PC-9 (cell line): Measurements from ENCODE around the gene ZCCHC7. TPM values are rescaled to one million over a fixed set of nuclear protein-coding genes. Genes with fewer than 3 reads are reported as not detected.

ENCODE experiments used
- BruUV-seq: library from RNA; stranded (reverse); fragments of 400-500 nt; replicated peaks from 2 replicates; lab custom pipeline; 2021; lab: Mats Ljungman, UMichigan
- CTCF ChIA-PET: fragments of 300-600 bp; sonication (Branson Sonifier 250); formaldehyde crosslinking; loops from one replicate; lab custom pipeline; 2022; ENCODE audit warnings: antibody characterized with exemption; lab: Charles Lee
- POLR2A ChIA-PET: fragments of 300-600 bp; sonication (Branson Sonifier 250); formaldehyde crosslinking; loops from one replicate; lab custom pipeline; 2022; ENCODE audit warnings: antibody characterized with exemption; ENCODE audit not compliant: unreplicated experiment; lab: Charles Lee
- DNase-seq, 2 experiments: peaks; one replicate each; pipeline versions ENCODE4 v3.0.0 to v3.0.0-alpha.2; 2015 to 2022; ENCODE audit warnings: mixed read lengths in 1 of 2
- H2AFZ ChIP-seq: fragments of 200-600 bp; sonication (generic); 2 replicates; pipeline ENCODE4 v1.8.1; 2017; ENCODE audit warnings: antibody characterized with exemption
- H3F3A ChIP-seq: fragments of 200-600 bp; sonication (generic); 2 replicates; pipeline ENCODE4 v1.8.1; 2017; ENCODE audit warnings: antibody characterized with exemption, mild to moderate bottlenecking, low read depth; ENCODE audit not compliant: insufficient read depth
- H3K27ac ChIP-seq: fragments of 200-600 bp; sonication (generic); 2 replicates; pipeline ENCODE4 v1.6.1; 2016; ENCODE audit warnings: mixed run types
- H3K27me3 ChIP-seq: fragments of 200-600 bp; sonication (generic); 2 replicates; pipeline ENCODE4 v1.6.1; 2016; ENCODE audit warnings: low read depth, mixed run types; ENCODE audit not compliant: insufficient read depth
- H3K36me3 ChIP-seq: fragments of 200-600 bp; sonication (generic); 2 replicates; pipeline ENCODE4 v1.6.1; 2016; ENCODE audit warnings: low read depth, mixed run types
- H3K4me1 ChIP-seq: fragments of 200-600 bp; sonication (generic); replicated peaks from 2 replicates; pipeline ENCODE4 v1.6.1; 2016; ENCODE audit warnings: mixed run types; ENCODE audit not compliant: insufficient read depth
- H3K4me2 ChIP-seq: fragments of 200-600 bp; sonication (generic); 2 replicates; pipeline ENCODE4 v1.6.1; 2017; ENCODE audit warnings: mixed run types
- H3K4me3 ChIP-seq: fragments of 200-600 bp; sonication (generic); 2 replicates; pipeline ENCODE4 v1.6.1; 2016; ENCODE audit warnings: mixed run types
- H3K79me2 ChIP-seq: fragments of 200-600 bp; sonication (generic); 2 replicates; pipeline ENCODE4 v1.6.1; 2017; ENCODE audit warnings: low read depth, mixed run types
- H3K9me2 ChIP-seq: fragments of 200-600 bp; sonication (generic); 2 replicates; pipeline ENCODE4 v1.8.1; 2017; ENCODE audit warnings: mild to moderate bottlenecking; ENCODE audit not compliant: insufficient read depth
- H3K9me3 ChIP-seq: fragments of 200-600 bp; sonication (generic); 2 replicates; pipeline ENCODE4 v1.8.1; 2016; ENCODE audit warnings: low read depth; ENCODE audit not compliant: insufficient read depth
- H4K20me1 ChIP-seq: fragments of 200-600 bp; sonication (generic); 2 replicates; pipeline ENCODE4 v1.8.1; 2017; ENCODE audit not compliant: insufficient read depth
- CTCF ChIP-seq: fragments of 200-600 bp; sonication (generic); conservative IDR thresholded peaks from 2 replicates; pipeline ENCODE4 v1.6.1; 2017; ENCODE audit warnings: mixed run types, antibody characterized with exemption, mild to moderate bottlenecking, moderate library complexity
- EZH2 ChIP-seq: fragments of 200-600 bp; sonication (generic); IDR thresholded peaks from 2 replicates; pipeline ENCODE4 v1.8.0; 2017; ENCODE audit warnings: antibody characterized with exemption, low read depth
- intact Hi-C: fragments of 100-400 bp; cut with micrococcal nuclease; formaldehyde crosslinking; loops from one replicate; pipeline ENCODE4 v1.10.0; 2022; ENCODE audit not compliant: unreplicated experiment
- total RNA-seq: library from RNA; stranded (reverse); gene quantifications from 2 replicates; pipeline ENCODE4 v1.2.3, GENCODE V29; 2021

The ZCCHC7 gene
- total RNA-seq, 1 experiment from 2014 or later, result 15.9 TPM

GRCh38 chr9:37405350-37405749 lies 285.0 kb downstream of the ZCCHC7 start:
- no TSS peak for BruUV-seq
- no peaks in the 10 kb centered on the region for H3K9me2 ChIP-seq
- no peaks in the 10 kb centered on the region for H3K9me3 ChIP-seq
- peaks cover 14% of the 10 kb centered on the region; the same call in 1 of the 2 replicates for H3F3A ChIP-seq
- H3K4me1 ChIP-seq, result peaks cover 46% of the 10 kb centered on the region
- CTCF ChIA-PET, result interaction anchor here (0.6 kb wide), 1 partner anchor 164 kb away, joined by 17 read pairs; no protein-coding TSS in a partner anchor
- H2AFZ ChIP-seq, result no peak overlapping the region
- H3K27ac ChIP-seq, result no peak overlapping the region
- TF ChIP-seq CTCF, result no peak
- TF ChIP-seq EZH2, result no peak
- no peaks in the 10 kb centered on the region for H3K79me2 ChIP-seq
- no peaks in the 10 kb centered on the region for H3K36me3 ChIP-seq
- H3K27me3 ChIP-seq, result no peaks in the 10 kb centered on the region
- intact Hi-C loops, result no loop called here
- no peak overlapping the region for H3K4me3 ChIP-seq
- no peaks in the 10 kb centered on the region for H4K20me1 ChIP-seq
- no peak for DNase-seq
- POLR2A ChIA-PET, result no interaction called here
- H3K4me2 ChIP-seq, result no peak overlapping the region

- H3K27ac ChIP-seq, result 0 out of 2 replicates have a peak overlapping the region, but pooled peaks have one; percentile 23
- no peak overlapping the region for H3K4me3 ChIP-seq
- H3K27me3 ChIP-seq, result no peaks in the 10 kb centered on the region
- DNase-seq, result no peak
- 0 out of 2 replicates have a peak overlapping the region, but pooled peaks have one; percentile 3 for H3K4me2 ChIP-seq
- H3K4me1 ChIP-seq, result peaks cover 51% of the 10 kb centered on the region
- H3K36me3 ChIP-seq, result no peaks in the 10 kb centered on the region
- H3K79me2 ChIP-seq, result no peaks in the 10 kb centered on the region
- no peak overlapping the region for H2AFZ ChIP-seq
- intact Hi-C loops, result no loop called here
- H3F3A ChIP-seq, result peaks cover 14% of the 10 kb centered on the region; the same call in 1 of the 2 replicates
- ChIA-PET CTCF (interaction anchor here (0.6 kb wide), 1 partner anchor 163 kb away, joined by 17 read pairs; no protein-coding TSS in a partner anchor), POLR2A (no interaction called here)
- TF ChIP-seq CTCF (no peak), EZH2 (no peak)
- no peaks in the 10 kb centered on the region for H3K9me3 ChIP-seq
- no peaks in the 10 kb centered on the region for H4K20me1 ChIP-seq
- no TSS peak for BruUV-seq
- H3K9me2 ChIP-seq, result no peaks in the 10 kb centered on the region
Observed at GRCh38 chr9:37405764-37406380, 285.5 kb downstream of the ZCCHC7 start.

DNA sequence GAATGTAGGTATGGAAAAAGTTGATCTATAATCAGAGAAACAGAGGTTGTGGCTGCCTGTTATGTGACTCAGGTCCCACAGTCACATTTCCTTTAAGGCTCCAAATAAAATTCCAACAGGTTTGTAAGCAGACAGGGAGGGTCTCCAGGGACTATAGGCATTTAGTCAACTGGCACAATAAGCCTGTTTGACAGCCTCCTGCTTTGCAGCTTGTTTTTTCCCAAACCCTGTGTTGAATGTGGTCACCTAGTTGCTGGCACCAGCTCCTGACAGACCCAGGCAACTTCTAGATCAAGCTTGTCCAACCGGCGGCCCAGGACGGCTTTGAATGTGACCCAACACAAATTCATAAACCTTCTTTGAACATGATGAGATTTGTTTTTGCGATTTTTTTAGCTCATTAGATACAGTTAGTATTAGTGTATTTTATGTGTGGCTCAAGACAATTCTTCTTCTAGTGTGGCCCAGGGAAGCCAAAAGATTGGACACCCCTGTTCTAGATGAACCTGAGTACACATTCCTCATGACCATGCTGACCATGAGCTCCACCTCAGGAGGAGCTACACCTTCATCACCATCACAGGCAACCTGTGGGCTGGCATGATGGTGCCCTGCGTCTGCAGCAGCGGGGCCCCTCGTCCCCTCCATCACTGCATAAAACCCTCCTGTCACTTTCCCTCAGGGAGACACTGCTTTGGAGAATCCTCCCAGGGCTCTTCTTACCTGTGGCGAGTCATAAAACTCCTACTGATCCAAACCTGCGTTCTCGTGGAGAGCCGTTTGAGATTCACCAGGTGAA lies 286.4 kb downstream of the ZCCHC7 start:
- intact Hi-C loops, result no loop called here
- Histone ChIP-seq H3K4me3 (no peak overlapping the region), H2AFZ (no peak overlapping the region), H3K9me3 (no peaks in the 10 kb centered on the region), H3F3A (peaks cover 20% of the 10 kb centered on the region; the same call in 1 of the 2 replicates), H4K20me1 (no peaks in the 10 kb centered on the region), H3K4me1 (peaks cover 60% of the 10 kb centered on the region), H3K4me2 (0 out of 2 replicates have a peak overlapping the region, but pooled peaks have one; percentile 3), H3K9me2 (no peaks in the 10 kb centered on the region), H3K27ac (0 out of 2 replicates have a peak overlapping the region, but pooled peaks have one; percentile 23), H3K27me3 (no peaks in the 10 kb centered on the region), H3K36me3 (no peaks in the 10 kb centered on the region), H3K79me2 (no peaks in the 10 kb centered on the region)
- CTCF ChIA-PET, result interaction anchor here (0.6 kb wide), 2 partner anchors 21 to 1130 kb away, joined by 3 to 4 read pairs; no protein-coding TSS in a partner anchor
- no peak for TF ChIP-seq CTCF
- no peak for TF ChIP-seq EZH2
- DNase-seq, result peak; percentile 14 to 75
- no TSS peak for BruUV-seq
- POLR2A ChIA-PET, result interaction anchor here (0.8 kb wide), 1 partner anchor 58 kb away, joined by 12 read pairs; the partner anchor contains the start of gene ZBTB5
